Thoracic aorta (tissue), 2 donors: ENCODE measurements around the gene IHH. TPM values are rescaled to one million over a fixed set of nuclear protein-coding genes. Genes with fewer than 3 reads are reported as not detected.

ENCODE experiments used
- ATAC-seq: fragments of 150-250 bp; one replicate; pipeline ENCODE4 v1.8.0; 2017; ENCODE audit warnings: low read depth; ENCODE audit not compliant: insufficient number of reproducible peaks, low FRiP score
- DNase-seq: peaks from one replicate; pipeline ENCODE4 v3.0.0-alpha.2; 2020; ENCODE audit warnings: low spot score
- H3K27ac ChIP-seq, 2 donors: fragments of 200-600 bp; sonication (generic); 1 replicate in 1 of 2; 2 replicates in 1 of 2; pipeline ENCODE4 v1.5.1; 2016; ENCODE audit warnings: mild to moderate bottlenecking in 2 of 2, moderate library complexity in 2 of 2
- H3K27me3 ChIP-seq: fragments of 200-600 bp; sonication (generic); replicated peaks from 2 replicates; pipeline ENCODE4 v1.6.0; 2016; ENCODE audit warnings: mild to moderate bottlenecking; ENCODE audit not compliant: insufficient read depth
- H3K36me3 ChIP-seq: fragments of 200-600 bp; sonication (generic); one replicate; pipeline ENCODE4 v1.5.1; 2016
- H3K4me1 ChIP-seq, 2 donors: fragments of 200-600 bp; sonication (generic); 1 replicate in 1 of 2; 2 replicates in 1 of 2; pipeline versions ENCODE4 v1.5.1 to v1.6.0; 2016; ENCODE audit warnings: low read depth in 2 of 2, mild to moderate bottlenecking in 1 of 2; ENCODE audit not compliant: control insufficient read depth in 1 of 2
- H3K4me3 ChIP-seq: fragments of 200-600 bp; sonication (generic); 2 replicates; pipeline ENCODE4 v1.5.1; 2016; ENCODE audit warnings: mild to moderate bottlenecking
- H3K9me3 ChIP-seq: fragments of 200-600 bp; sonication (generic); 2 replicates; pipeline ENCODE4 v1.5.1; 2016
- CTCF ChIP-seq: fragments of 200-600 bp; sonication (generic); IDR thresholded peaks from one replicate; pipeline ENCODE4 v1.5.1; 2019; ENCODE audit warnings: antibody characterized with exemption
- total RNA-seq, 2 donors: library from RNA; depleted of rRNA; stranded (reverse); fragments of >200 nt; gene quantifications; one replicate each; pipeline versions ENCODE4 v1.1.0 to v1.2.3, GENCODE V29; 2016

IHH gene
- total RNA-seq, 2 donors from 2014 or later, result 1.6 TPM; not detected in 1

- H3K4me3 ChIP-seq, result no peak overlapping the region
- no peaks in the 10 kb centered on the region for H3K27me3 ChIP-seq
- H3K36me3 ChIP-seq, result no peaks in the 10 kb centered on the region
- no peak for DNase-seq
- ATAC-seq, result no peak
- H3K9me3 ChIP-seq, result no peaks in the 10 kb centered on the region
- TF ChIP-seq CTCF, result peak; percentile 59
- no peak overlapping the region for H3K27ac ChIP-seq
- H3K4me1 ChIP-seq, result peaks cover 0 to 5% of the 10 kb centered on the region in 2 donors
Observed at GRCh38 chr2:219104107-219105035, 43.6 kb upstream of the IHH start.

- ATAC-seq, result no peak
Observed at GRCh38 chr2:219099329-219099728, 38.6 kb upstream of the IHH start.

GRCh38 chr2:219095406-219095935 lies 34.8 kb upstream of the IHH start:
- no peak overlapping the region for H3K4me3 ChIP-seq
- no peak for DNase-seq
- H3K27me3 ChIP-seq, result no peaks in the 10 kb centered on the region
- peaks cover 8% of the 10 kb centered on the region for H3K36me3 ChIP-seq
- no peak for TF ChIP-seq CTCF
- no peak overlapping the region for H3K27ac ChIP-seq
- no peaks in the 10 kb centered on the region for H3K9me3 ChIP-seq
- no peaks in the 10 kb centered on the region for H3K4me1 ChIP-seq
- ATAC-seq, result no peak

More at GRCh38 chr2:219099329-219099728, 38.6 kb upstream of the IHH start:
- Histone ChIP-seq H3K4me1 (no peaks in the 10 kb centered on the region), H3K36me3 (peaks cover 8% of the 10 kb centered on the region), H3K27me3 (no peaks in the 10 kb centered on the region), H3K27ac (no peak overlapping the region), H3K4me3 (no peak overlapping the region), H3K9me3 (no peaks in the 10 kb centered on the region)
- TF ChIP-seq CTCF, result no peak
- DNase-seq, result no peak

GRCh38 chr2:219094171-219094570 lies 33.5 kb upstream of the IHH start:
- Histone ChIP-seq H3K27ac (no peak overlapping the region), H3K4me3 (no peak overlapping the region), H3K27me3 (no peaks in the 10 kb centered on the region), H3K9me3 (no peaks in the 10 kb centered on the region), H3K36me3 (peaks cover 8% of the 10 kb centered on the region), H3K4me1 (no peaks in the 10 kb centered on the region)
- TF ChIP-seq CTCF, result no peak
- DNase-seq (no peak), ATAC-seq (no peak)

- Histone ChIP-seq H3K36me3 (peaks cover 8% of the 10 kb centered on the region), H3K4me3 (no peak overlapping the region), H3K27me3 (no peaks in the 10 kb centered on the region), H3K9me3 (no peaks in the 10 kb centered on the region), H3K27ac (no peak overlapping the region), H3K4me1 (no peaks in the 10 kb centered on the region)
- ATAC-seq (no peak), DNase-seq (no peak)
- no peak for TF ChIP-seq CTCF
Observed at GRCh38 chr2:219090436-219091299, 29.9 kb upstream of the IHH start.
